K562 (cell line): Measurements from ENCODE around the gene ARL8A. TPM values are rescaled to one million over a fixed set of nuclear protein-coding genes. Genes with fewer than 3 reads are reported as not detected.

ENCODE experiments used
- ARID2 ChIP-seq: fragments of 450-650 bp; IDR thresholded peaks from 2 replicates; pipeline ENCODE4 v1.6.1; 2017; ENCODE audit warnings: antibody characterized with exemption, mild to moderate bottlenecking
- CCNT2 ChIP-seq: IDR thresholded peaks from 2 replicates; pipeline ENCODE4 v1.6.1; 2011; ENCODE audit warnings: borderline replicate concordance, low read depth, mild to moderate bottlenecking, moderate library complexity, mixed read lengths, low read length; ENCODE audit not compliant: insufficient read length; ENCODE audit errors: extremely low read depth
- DPF2 ChIP-seq: fragments of 450-650 bp; IDR thresholded peaks from 2 replicates; pipeline ENCODE4 v1.6.1; 2016
- FOXP4 ChIP-seq: sonication (generic); formaldehyde crosslinking; IDR thresholded peaks from 2 replicates; pipeline ENCODE4 v1.8.0; 2022; ENCODE audit warnings: mild to moderate bottlenecking, missing genetic modification reagents, borderline replicate concordance
- HEY1 ChIP-seq: fragments of 250-450 bp; sonication (Bioruptor Pico); IDR thresholded peaks from 2 replicates; pipeline ENCODE4 v1.5.0; 2020; ENCODE audit warnings: mild to moderate bottlenecking, moderate library complexity, borderline replicate concordance
- IRF2 ChIP-seq: sonication (generic); formaldehyde crosslinking; IDR thresholded peaks from 2 replicates; pipeline ENCODE4 v1.8.1; 2022; ENCODE audit warnings: mild to moderate bottlenecking, missing genetic modification reagents
- KDM5B ChIP-seq: fragments of 200-600 bp; sonication (generic); IDR thresholded peaks from 2 replicates; pipeline ENCODE4 v1.6.1; 2012; ENCODE audit warnings: low read depth, mild to moderate bottlenecking, moderate library complexity, low read length, control low read depth, inconsistent platforms; ENCODE audit not compliant: insufficient replicate concordance
- MTA2 ChIP-seq: fragments of 450-650 bp; IDR thresholded peaks from 2 replicates; pipeline ENCODE4 v1.6.1; 2016; ENCODE audit warnings: low read depth
- NCOA1 ChIP-seq: fragments of 450-650 bp; IDR thresholded peaks from 2 replicates; pipeline ENCODE4 v1.6.1; 2016; ENCODE audit warnings: low read depth
- NCOA4 ChIP-seq: fragments of 450-650 bp; IDR thresholded peaks from 2 replicates; pipeline ENCODE4 v1.6.1; 2018; ENCODE audit warnings: mild to moderate bottlenecking; ENCODE audit not compliant: partially characterized antibody
- NFE2L1 ChIP-seq: fragments of 450-650 bp; IDR thresholded peaks from 2 replicates; pipeline ENCODE4 v1.6.1; 2016; ENCODE audit warnings: missing genetic modification characterization, low read depth, mild to moderate bottlenecking, missing compliant biosample characterization, moderate library complexity, borderline replicate concordance
- NUFIP1 ChIP-seq: fragments of 450-650 bp; IDR thresholded peaks from 2 replicates; pipeline ENCODE4 v1.6.1; 2018; ENCODE audit not compliant: partially characterized antibody
- SAP30 ChIP-seq: fragments of 200-600 bp; sonication (generic); IDR thresholded peaks from 2 replicates; pipeline ENCODE4 v1.6.1; 2012; ENCODE audit warnings: borderline replicate concordance, low read depth, mild to moderate bottlenecking, moderate library complexity, low read length, control low read depth, inconsistent platforms; ENCODE audit not compliant: insufficient read depth, poor library complexity, severe bottlenecking
- SLC30A9 ChIP-seq: fragments of 250-450 bp; sonication (Bioruptor Pico); IDR thresholded peaks from 2 replicates; pipeline ENCODE4 v1.8.0; 2022; ENCODE audit warnings: mild to moderate bottlenecking, moderate library complexity
- ZBTB8A ChIP-seq: fragments of 450-650 bp; IDR thresholded peaks from 2 replicates; pipeline ENCODE4 v1.6.1; 2018; ENCODE audit warnings: mild to moderate bottlenecking, moderate library complexity; ENCODE audit not compliant: partially characterized antibody
- ZNF174 ChIP-seq: fragments of 250-450 bp; sonication (Bioruptor Pico); IDR thresholded peaks from 2 replicates; pipeline ENCODE4 v1.4.0; 2020; ENCODE audit warnings: mild to moderate bottlenecking
- ZNF184 ChIP-seq: sonication (generic); formaldehyde crosslinking; IDR thresholded peaks from 2 replicates; pipeline ENCODE4 v1.5.0; 2020; ENCODE audit warnings: missing genetic modification reagents
- ZNF583 ChIP-seq: fragments of 250-450 bp; sonication (Bioruptor Pico); IDR thresholded peaks from 2 replicates; pipeline ENCODE4 v1.4.0; 2020
- ZNF586 ChIP-seq: fragments of 450-650 bp; formaldehyde crosslinking; conservative IDR thresholded peaks from 2 replicates; pipeline ENCODE4 v1.4.0; 2020; ENCODE audit warnings: mild to moderate bottlenecking, moderate library complexity
- ZNF764 ChIP-seq: fragments of 250-450 bp; sonication (Bioruptor Pico); IDR thresholded peaks from 2 replicates; pipeline ENCODE4 v1.4.0; 2020; ENCODE audit warnings: low read depth, mild to moderate bottlenecking, moderate library complexity
- polyA plus RNA-seq, 8 experiments: library from polyadenylated mRNA; depleted of rRNA in 4 of 8; stranded (reverse) in 5 of 8; unstranded in 3 of 8; fragments of >200 nt; fragmentation: Nextera tagmentation in 2 of 8; fragmentation: Illumina TruSeq in 1 of 8; extraction: Ambion mirVana in 2 of 8; extraction: Trizol in 1 of 8; gene quantifications; 2 replicates each; pipeline versions ENCODE4 v1.2.1 to v1.2.3, GENCODE V29; 2011 to 2014; ENCODE audit warnings: inconsistent platforms in 1 of 8, missing spikeins in 1 of 8
- total RNA-seq, 7 experiments: library from RNA; depleted of rRNA in 6 of 7; stranded (reverse); fragments of >200 nt in 6 of 7; fragmentation: Illumina TruSeq in 2 of 7; extraction: Trizol in 2 of 7; gene quantifications; 2 replicates each; pipeline versions ENCODE4 v1.2.1 to v1.2.3, GENCODE V29; 2011 to 2021; ENCODE audit warnings: low replicate concordance in 1 of 7
- TF ChIP-seq, protein P1 (sequence below), 2 experiments: fragments of 450-650 bp in 1 of 2; sonication (generic) in 1 of 2; formaldehyde crosslinking; conservative IDR thresholded peaks; 2 replicates each; pipeline versions ENCODE4 v1.4.0 to v1.8.1; 2020 to 2022; ENCODE audit warnings: mild to moderate bottlenecking in 1 of 2, missing genetic modification reagents in 1 of 2
- TF ChIP-seq, protein P2 (sequence below), 3 experiments: fragments of 200-800 bp in 1 of 3; fragments of 250-450 bp in 1 of 3; fragments of 450-650 bp in 1 of 3; sonication (Bioruptor Pico) in 1 of 3; sonication (Bioruptor generic) in 1 of 3; formaldehyde crosslinking in 1 of 3; IDR thresholded peaks; 2 replicates each; pipeline versions ENCODE4 v1.6.1 to v1.8.0; 2016 to 2022; ENCODE audit warnings: mild to moderate bottlenecking in 2 of 3, missing genetic modification characterization in 2 of 3, missing compliant biosample characterization in 1 of 3, moderate library complexity in 1 of 3

ARL8A gene
- total and polyA plus RNA-seq, 9 of the 15 experiments (the other 6 are each of a cell fraction or from before 2014, with no cell fraction given) = 0.17 to 27.3 (median 15.6) TPM

DNA sequence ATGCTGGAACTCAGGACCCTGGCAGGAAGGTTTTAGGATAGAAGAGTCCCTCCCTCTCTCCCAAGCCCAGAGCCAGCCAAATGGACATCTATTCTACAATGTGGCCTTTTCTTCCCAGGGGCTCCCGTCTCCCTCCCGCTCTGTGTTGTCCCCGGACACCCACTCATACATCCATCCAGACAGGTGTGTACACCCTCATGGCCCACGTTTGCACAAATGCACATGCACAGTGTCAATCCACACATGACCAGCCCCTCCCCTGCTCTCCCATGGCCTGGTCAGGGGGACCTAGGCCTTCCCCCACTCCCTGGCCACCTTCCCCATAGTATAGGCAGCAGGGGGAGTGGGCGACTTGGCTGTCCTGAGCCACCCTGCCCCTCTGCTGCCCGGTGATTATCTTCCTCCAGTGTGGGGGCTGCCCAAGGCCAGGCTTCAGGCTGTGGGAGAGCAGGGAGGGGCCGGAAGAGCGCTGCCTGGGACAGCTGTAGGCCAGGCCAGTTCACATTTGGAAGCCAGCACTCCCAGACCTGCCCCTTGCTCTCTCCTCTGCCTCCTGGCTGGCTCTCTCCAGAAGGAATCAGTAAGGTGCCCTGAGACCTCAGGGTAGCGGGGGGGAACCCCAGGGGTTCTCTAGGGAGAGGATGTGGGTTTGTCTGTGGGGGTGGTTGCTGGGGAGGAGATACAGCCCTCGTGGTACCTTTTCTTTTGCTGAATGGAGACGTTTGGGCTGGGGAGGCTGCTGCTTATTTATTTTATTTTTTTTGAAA, 19.9 kb upstream of the ARL8A start (continued):
- TF ChIP-seq NUFIP1 (no peak), CCNT2 (no peak), HEY1 (CRISPR knock-in tag) (no peak), ZNF184 (CRISPR knock-in tag) (no peak), NFE2L1 (tag) (no peak), SAP30 (no peak), ZNF586 (no peak), KDM5B (peak; percentile 65), ZNF174 (CRISPR knock-in tag) (no peak), ZNF764 (no peak), ZNF583 (CRISPR knock-in tag) (peak; percentile 14; the same call in 1 of the 2 replicates), NCOA1 (0 out of 2 replicates have a peak, but pooled peaks have one; percentile 30), NCOA4 (no peak), MTA2 (peak; percentile 56; the same call in 1 of the 2 replicates), ARID2 (no peak), FOXP4 (CRISPR knock-in tag) (no peak), IRF2 (CRISPR knock-in tag) (no peak), ZBTB8A (no peak), SLC30A9 (CRISPR knock-in tag) (no peak), DPF2 (peak; percentile 80)
- TF ChIP-seq, protein P1, sequence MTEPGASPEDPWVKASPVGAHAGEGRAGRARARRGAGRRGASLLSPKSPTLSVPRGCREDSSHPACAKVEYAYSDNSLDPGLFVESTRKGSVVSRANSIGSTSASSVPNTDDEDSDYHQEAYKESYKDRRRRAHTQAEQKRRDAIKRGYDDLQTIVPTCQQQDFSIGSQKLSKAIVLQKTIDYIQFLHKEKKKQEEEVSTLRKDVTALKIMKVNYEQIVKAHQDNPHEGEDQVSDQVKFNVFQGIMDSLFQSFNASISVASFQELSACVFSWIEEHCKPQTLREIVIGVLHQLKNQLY (CRISPR knock-in tag; conservative IDR thresholded peaks at IDR 0.05) = no peak
- TF ChIP-seq, protein P2, sequence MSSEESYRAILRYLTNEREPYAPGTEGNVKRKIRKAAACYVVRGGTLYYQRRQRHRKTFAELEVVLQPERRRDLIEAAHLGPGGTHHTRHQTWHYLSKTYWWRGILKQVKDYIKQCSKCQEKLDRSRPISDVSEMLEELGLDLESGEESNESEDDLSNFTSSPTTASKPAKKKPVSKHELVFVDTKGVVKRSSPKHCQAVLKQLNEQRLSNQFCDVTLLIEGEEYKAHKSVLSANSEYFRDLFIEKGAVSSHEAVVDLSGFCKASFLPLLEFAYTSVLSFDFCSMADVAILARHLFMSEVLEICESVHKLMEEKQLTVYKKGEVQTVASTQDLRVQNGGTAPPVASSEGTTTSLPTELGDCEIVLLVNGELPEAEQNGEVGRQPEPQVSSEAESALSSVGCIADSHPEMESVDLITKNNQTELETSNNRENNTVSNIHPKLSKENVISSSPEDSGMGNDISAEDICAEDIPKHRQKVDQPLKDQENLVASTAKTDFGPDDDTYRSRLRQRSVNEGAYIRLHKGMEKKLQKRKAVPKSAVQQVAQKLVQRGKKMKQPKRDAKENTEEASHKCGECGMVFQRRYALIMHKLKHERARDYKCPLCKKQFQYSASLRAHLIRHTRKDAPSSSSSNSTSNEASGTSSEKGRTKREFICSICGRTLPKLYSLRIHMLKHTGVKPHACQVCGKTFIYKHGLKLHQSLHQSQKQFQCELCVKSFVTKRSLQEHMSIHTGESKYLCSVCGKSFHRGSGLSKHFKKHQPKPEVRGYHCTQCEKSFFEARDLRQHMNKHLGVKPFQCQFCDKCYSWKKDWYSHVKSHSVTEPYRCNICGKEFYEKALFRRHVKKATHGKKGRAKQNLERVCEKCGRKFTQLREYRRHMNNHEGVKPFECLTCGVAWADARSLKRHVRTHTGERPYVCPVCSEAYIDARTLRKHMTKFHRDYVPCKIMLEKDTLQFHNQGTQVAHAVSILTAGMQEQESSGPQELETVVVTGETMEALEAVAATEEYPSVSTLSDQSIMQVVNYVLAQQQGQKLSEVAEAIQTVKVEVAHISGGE (CRISPR knock-in tag; IDR thresholded peaks at IDR 0.05) = peak in 1 of 3 experiments; percentile 31; a peak in 1 of 6 replicates
